Dedifferentiated amniotic fluid mesenchymal stem cell (primary cell): Measurements from ENCODE around the gene MYBL2.

Source experiments
- DNase-seq: peaks from one replicate; pipeline ENCODE4 v3.0.0-alpha.2; 2016; ENCODE audit errors: extremely low spot score

The MYBL2 gene

DNA sequence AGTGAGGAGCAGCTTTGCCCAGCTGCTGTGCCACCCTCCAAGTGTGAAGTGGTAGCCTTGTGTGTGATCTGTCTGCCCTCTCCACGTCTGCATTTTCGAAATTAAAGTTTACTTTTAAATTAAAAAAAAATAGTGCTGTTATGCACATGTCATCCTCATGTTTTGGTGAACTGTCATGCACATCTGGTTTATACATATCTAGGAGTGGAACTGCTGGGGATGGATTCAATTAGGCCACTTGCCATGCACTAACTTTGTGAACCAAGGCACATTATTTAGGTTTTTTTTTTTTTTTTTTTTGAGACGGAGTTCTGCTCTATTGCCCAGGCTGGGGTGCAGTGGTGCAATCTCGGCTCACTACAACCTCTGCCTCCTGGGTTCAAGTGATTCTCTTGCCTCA lies 56.3 kb downstream of the MYBL2 start:
- no peak for DNase-seq

- no peak for DNase-seq
Observed at GRCh38 chr20:43723735-43724134, 56.8 kb downstream of the MYBL2 start.

GRCh38 chr20:43724383-43724782 lies 57.5 kb downstream of the MYBL2 start:
- DNase-seq = no peak

DNA sequence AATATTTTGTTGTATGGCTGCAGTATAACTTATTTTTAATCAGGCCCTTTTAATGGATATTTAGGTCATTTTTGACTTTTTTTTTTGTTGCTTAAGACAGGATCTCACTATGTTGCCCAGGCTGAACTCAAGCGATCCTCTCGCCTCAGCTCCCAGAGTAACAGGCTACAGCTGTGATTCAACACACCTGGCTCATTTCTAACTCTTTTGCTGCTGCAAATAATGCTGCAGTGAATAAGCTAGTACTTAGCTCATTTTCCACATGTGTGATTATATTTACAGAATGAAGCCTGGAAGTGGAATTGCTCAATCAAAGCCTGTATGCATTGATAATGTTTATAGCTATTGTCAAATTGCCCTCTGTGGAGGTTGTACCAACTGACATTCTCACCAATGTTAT lies 58.8 kb downstream of the MYBL2 start:
- no peak for DNase-seq

- DNase-seq = no peak
Observed at GRCh38 chr20:43726333-43726732, 59.4 kb downstream of the MYBL2 start.

GRCh38 chr20:43726811-43727338 lies 60.0 kb downstream of the MYBL2 start, which contains the start of gene GTSF1L:
GTSF1L (minus strand) TSS chr20:43727002; CDS start chr20:43726694, 308 bp downstream.
- no peak for DNase-seq

- DNase-seq = no peak
Observed at GRCh38 chr20:43727980-43728590, 61.2 kb downstream of the MYBL2 start.

- no peak for DNase-seq
Observed at GRCh38 chr20:43728686-43729255, 61.9 kb downstream of the MYBL2 start.

GRCh38 chr20:43731469-43731868 lies 64.6 kb downstream of the MYBL2 start:
- no peak for DNase-seq

- no peak for DNase-seq
Observed at GRCh38 chr20:43731927-43732326, 65.0 kb downstream of the MYBL2 start.

GRCh38 chr20:43736588-43737158 lies 69.8 kb downstream of the MYBL2 start:
- no peak for DNase-seq

GRCh38 chr20:43737925-43738324 lies 71.0 kb downstream of the MYBL2 start:
- no peak for DNase-seq

DNA sequence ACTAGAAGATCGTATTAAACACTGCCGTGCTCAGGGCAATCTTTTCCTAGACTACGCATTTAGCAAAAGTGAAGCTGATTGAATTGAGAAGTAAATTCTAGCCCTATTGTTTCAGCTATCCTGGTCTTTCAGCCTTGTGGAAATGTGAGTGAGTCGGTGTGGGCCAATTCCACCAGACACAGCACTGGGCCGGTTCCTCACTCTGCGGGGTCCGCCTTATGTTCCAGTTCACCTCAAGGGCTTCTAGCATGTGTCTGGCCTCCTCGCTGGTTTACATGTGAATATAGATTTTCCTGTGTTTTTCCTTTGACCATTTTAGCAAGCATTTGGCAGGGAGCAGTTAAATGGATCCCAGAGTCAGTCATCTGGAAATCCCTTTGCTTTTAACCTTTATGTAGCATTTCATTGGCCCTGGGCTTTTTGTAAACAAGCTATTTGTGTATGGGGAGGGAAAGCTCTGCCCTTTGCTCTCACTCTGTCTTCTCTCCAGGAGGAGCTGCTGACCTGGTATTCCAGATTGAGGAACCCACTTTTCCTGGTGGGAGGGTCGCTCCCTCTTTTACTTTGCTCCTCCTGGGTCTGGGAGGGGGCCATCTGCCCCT lies 72.3 kb downstream of the MYBL2 start:
- DNase-seq = no peak

DNA sequence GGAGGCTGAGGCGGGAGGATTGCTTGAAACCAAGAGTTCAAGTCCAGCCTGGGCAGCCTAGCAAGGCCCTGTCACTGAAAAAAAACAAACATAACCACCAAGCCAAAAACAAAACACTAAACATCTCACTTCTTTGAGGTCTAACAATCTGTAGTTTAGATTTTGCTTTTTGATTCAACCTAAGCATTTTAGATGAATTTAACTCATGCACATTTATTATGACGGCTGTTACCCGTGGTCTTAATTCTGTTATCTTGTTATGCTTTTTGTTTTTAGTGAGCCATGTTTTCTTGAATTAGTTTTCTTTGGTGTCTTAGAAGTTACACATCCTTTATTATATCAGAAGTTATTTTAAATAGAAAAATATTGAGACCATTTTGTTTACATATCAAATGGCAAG lies 73.7 kb downstream of the MYBL2 start:
- DNase-seq = no peak

DNA sequence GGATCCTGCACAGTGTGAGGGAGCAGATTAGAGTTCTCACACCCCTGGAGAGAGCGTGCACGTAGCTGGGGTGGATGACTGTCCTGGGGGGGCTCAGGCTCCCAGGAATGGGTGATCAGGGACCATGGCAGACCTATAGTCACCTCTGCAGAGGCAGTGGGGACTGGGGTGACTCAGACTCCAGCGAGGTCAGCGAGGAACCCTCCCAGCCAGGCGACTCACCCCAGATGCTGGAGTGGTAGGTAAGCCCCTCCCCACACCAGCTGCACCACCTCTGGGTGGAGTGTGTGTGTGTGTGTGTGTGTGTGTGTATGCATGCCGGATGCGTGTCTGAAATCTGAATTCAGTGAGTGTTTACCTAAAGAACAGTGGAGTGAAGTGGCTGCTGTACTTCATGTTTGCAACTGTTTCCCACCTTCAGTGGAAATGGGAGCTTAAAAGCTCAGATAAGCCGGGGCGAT lies 77.3 kb downstream of the MYBL2 start:
- no peak for DNase-seq

DNA sequence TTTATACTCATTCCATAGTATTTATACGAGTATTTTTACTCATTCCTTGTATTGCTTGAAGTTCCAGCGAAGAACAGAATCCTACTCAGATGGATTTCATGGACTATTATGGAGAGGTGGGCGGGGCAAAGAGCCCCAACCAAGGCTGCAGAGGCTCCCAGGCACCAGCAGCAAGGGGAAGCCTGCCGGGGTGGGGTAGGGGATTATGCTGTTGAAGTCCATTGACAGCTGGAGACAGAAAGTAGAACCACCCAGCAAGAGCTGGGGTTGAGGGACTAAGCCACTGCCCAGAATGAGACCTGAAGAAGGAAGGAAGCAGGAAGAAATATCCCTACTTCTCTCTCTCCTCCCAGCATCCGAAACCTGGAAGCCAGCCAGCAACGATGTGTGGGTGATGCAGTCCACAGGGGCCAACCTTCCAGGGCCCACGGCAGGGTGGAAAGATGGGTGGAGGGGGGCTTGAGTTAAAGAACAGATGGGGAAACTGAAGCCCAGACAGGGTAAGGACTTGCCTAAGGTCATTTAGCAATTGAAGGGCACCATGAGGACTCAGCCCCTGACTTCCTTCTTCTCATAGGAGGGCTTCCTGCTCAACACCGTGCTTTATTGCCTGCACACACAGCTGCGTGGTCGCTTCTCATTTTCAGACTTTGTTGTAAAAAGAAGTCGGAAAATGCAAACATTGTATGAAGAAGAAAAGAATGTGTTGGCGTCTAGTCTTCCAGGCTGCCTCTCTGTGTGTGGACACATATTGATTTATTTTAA lies 78.2 kb downstream of the MYBL2 start:
- DNase-seq = no peak

DNA sequence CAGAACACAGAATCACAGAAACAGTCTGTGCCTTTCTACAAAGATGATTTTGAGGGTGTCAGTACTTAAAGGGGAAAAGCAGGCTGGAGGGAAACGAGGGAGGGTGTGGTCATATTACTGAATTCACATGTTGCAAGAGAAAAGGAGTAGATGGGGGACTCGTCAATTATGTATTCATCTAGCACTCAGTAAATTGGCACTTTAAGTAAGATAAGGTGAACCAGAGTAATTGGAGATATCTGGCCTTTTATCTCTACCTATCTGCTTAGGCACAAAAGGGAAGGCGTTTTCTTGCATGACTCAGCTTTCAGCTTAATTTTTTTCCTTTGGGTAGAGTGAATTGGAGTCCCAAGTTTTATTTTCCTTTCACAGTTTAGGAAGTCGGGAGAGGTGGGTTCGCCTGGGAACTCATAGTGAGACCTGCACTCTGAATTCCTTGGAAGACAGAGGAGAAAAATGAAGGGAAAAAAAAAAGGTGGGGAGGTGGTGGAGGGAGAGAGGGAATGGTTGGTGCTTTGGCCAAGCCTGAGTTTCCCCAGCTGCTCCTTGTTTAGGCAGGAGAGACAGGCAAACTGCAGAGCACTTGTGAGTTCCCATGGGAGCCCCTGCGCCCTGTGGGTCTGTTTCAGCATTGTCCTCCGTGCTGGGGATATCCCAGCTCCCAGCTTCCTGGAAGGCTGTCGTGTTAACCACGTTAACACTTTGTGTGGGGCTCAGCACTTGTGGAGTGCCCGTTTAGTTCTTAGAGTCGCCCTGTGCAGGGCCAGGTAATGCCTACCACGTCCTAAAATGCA lies 79.6 kb downstream of the MYBL2 start:
- no peak for DNase-seq

DNA sequence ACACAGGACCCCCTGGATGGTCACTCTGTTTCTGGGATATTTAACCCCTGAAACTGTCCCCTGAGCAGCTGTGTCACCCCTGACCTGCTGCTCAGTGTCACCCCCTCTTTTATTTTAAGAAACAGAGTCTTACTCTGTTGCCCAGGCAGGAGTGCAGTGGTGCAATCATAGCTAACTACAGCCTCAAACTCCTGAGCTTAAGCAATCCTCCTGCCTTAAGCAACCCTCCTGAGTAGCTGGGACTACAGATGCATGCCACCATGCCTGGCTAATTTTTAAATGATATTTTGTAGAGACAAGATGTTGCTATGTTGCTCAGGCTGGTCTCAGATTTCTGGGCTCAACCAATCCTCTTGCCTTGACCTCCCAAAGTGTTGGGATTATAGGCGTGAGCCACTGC lies 81.4 kb downstream of the MYBL2 start:
- DNase-seq = no peak

DNA sequence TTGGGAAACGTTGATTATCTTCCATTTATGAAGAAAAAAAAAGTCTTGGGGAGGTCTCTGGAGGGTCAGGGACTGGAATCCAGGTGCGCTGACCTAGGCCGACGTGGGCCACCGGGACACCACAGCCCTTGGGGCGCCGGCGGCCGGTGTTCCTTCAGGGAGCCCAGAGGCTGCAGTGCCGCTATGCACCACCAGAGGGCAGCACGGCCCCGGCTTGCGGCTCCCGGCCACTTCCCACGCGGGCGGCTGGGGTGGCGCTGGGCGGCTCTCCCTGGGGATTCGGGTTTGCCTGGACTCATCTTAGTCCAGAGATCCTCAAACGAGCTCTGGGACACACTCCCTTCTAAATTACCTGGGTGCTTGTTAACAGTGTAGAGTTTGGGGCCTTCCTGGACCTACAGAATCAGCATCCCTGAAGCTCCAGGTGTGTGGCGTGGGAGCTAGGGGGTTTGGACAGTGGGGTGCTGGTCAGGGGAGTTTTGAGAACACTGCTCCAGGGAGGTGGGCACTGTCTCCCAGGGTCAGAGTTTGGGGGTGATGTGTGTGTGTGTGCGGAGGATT lies 82.9 kb downstream of the MYBL2 start:
- DNase-seq = peak; percentile 28

DNA sequence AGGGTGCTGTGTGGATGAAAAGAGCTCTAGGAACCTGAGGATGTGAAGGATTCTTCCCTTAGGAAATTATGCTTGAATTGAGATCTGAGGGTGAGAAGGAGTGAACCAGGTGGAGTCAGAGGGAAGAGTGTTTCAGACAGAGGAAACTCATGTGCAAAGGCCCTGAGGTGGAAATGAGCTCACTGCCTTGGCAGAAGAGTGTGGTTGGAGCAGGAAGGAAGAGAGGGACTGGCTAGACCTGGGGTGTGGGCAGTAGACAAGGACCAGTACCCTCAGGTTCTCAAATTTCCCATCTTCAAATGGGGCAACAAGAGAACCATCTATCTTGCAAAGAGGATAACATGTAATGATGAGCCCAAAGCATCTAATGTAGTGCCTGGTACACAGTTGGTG lies 83.9 kb downstream of the MYBL2 start:
- no peak for DNase-seq
